ENCODE data around the gene CLTCL1. TPM values are rescaled to one million over a fixed set of nuclear protein-coding genes. Genes with fewer than 3 reads are reported as not detected.

The CLTCL1 gene
- total RNA-seq, 1 donor from 2014 or later: 13.7 TPM

- no peak for TF ChIP-seq CTCF (IDR thresholded peaks at IDR 0.05; ENCODE audit: insufficient read depth, low read length, severe bottlenecking)
- Histone ChIP-seq H3K27me3 (ENCODE audit: control insufficient read depth, insufficient read depth, low read length) (no peaks in the 10 kb centered on the region), H3K4me3 (ENCODE audit: low read depth, low read length) (no peak overlapping the region), H3K36me3 (ENCODE audit: control insufficient read depth, insufficient read depth, low read length) (no peaks in the 10 kb centered on the region)
- DNase-seq (ENCODE audit: low read depth) (no peak), FAIRE-seq (no peak)
Measured at GRCh38 chr22:19295733-19296132, 4.2 kb upstream of the CLTCL1 start.

- no peak for TF ChIP-seq CTCF (IDR thresholded peaks at IDR 0.05; ENCODE audit: insufficient read depth, low read length, severe bottlenecking)
- Histone ChIP-seq H3K27me3 (ENCODE audit: control insufficient read depth, insufficient read depth, low read length) (no peaks in the 10 kb centered on the region), H3K4me3 (ENCODE audit: low read depth, low read length) (peak overlapping the region; percentile 63), H3K36me3 (ENCODE audit: control insufficient read depth, insufficient read depth, low read length) (no peaks in the 10 kb centered on the region)
- FAIRE-seq (no peak), DNase-seq (ENCODE audit: low read depth) (peak; percentile 52)
Measured at GRCh38 chr22:19292458-19293230, 1.1 kb upstream of the CLTCL1 start.

- no peak for TF ChIP-seq CTCF (IDR thresholded peaks at IDR 0.05; ENCODE audit: insufficient read depth, low read length, severe bottlenecking)
- FAIRE-seq: no peak
- peak; percentile 4 for DNase-seq (ENCODE audit: low read depth)
- Histone ChIP-seq H3K36me3 (ENCODE audit: control insufficient read depth, insufficient read depth, low read length) (no peaks in the 10 kb centered on the region), H3K4me3 (ENCODE audit: low read depth, low read length) (peak overlapping the region; percentile 59), H3K27me3 (ENCODE audit: control insufficient read depth, insufficient read depth, low read length) (no peaks in the 10 kb centered on the region)
Measured at GRCh38 chr22:19291218-19291579, 320 bp downstream of the CLTCL1 start.

- no peaks in the 10 kb centered on the region for H3K36me3 ChIP-seq (ENCODE audit: control insufficient read depth, insufficient read depth, low read length)
- peak; percentile 4 for DNase-seq (ENCODE audit: low read depth)
- H3K4me3 ChIP-seq (ENCODE audit: low read depth, low read length): peak overlapping the region; percentile 59
- no peak for TF ChIP-seq CTCF (IDR thresholded peaks at IDR 0.05; ENCODE audit: insufficient read depth, low read length, severe bottlenecking)
- H3K27me3 ChIP-seq (ENCODE audit: control insufficient read depth, insufficient read depth, low read length): no peaks in the 10 kb centered on the region
- FAIRE-seq: no peak
Measured at GRCh38 chr22:19290400-19291217, 910 bp downstream of the CLTCL1 start.

GRCh38 chr22:19289475-19290161 is 1.9 kb downstream of the CLTCL1 start:
- DNase-seq (ENCODE audit: low read depth): peak; percentile 74

More at GRCh38 chr22:19289475-19290161, 1.9 kb downstream of the CLTCL1 start:
- Histone ChIP-seq H3K4me3 (ENCODE audit: low read depth, low read length) (no peak overlapping the region), H3K27me3 (ENCODE audit: control insufficient read depth, insufficient read depth, low read length) (no peaks in the 10 kb centered on the region), H3K36me3 (ENCODE audit: control insufficient read depth, insufficient read depth, low read length) (no peaks in the 10 kb centered on the region)
- no peak for FAIRE-seq
- TF ChIP-seq CTCF (IDR thresholded peaks at IDR 0.05; ENCODE audit: insufficient read depth, low read length, severe bottlenecking): no peak
